WERI-Rb-1 (cell line): ENCODE results near the gene PPFIBP2.

Experiments used
- DNase-seq: peaks from one replicate; pipeline ENCODE4 v3.0.0-alpha.2; 2020
- H3K27ac ChIP-seq: fragments of 250-450 bp; sonication (Bioruptor Pico); 2 replicates; pipeline ENCODE4 v1.5.1; 2020; ENCODE audit warnings: mild to moderate bottlenecking, moderate library complexity
- H3K27me3 ChIP-seq: fragments of 250-450 bp; sonication (Bioruptor Pico); 2 replicates; pipeline ENCODE4 v1.5.1; 2021; ENCODE audit warnings: mild to moderate bottlenecking, low read depth, moderate library complexity; ENCODE audit not compliant: insufficient read depth, severe bottlenecking
- H3K36me3 ChIP-seq: fragments of 250-450 bp; sonication (Bioruptor Pico); 2 replicates; pipeline ENCODE4 v1.5.1; 2020; ENCODE audit warnings: mild to moderate bottlenecking, moderate library complexity
- H3K4me3 ChIP-seq: 2 replicates; pipeline ENCODE4 v1.5.1; 2011; ENCODE audit warnings: low read depth, mild to moderate bottlenecking, control low read depth, low read length
- H3K9me3 ChIP-seq: fragments of 250-450 bp; sonication (Bioruptor Pico); 2 replicates; pipeline ENCODE4 v1.5.1; 2021; ENCODE audit warnings: mild to moderate bottlenecking, moderate library complexity; ENCODE audit not compliant: severe bottlenecking
- CTCF ChIP-seq: IDR thresholded peaks from 2 replicates; pipeline ENCODE4 v1.5.1; 2011; ENCODE audit warnings: low read depth, mild to moderate bottlenecking, control low read depth, inconsistent platforms, low read length

The PPFIBP2 gene

GRCh38 chr11:7578276-7578955 is 64.6 kb downstream of the PPFIBP2 start:
- DNase-seq, result no peak
- Histone ChIP-seq H3K9me3 (no peaks in the 10 kb centered on the region), H3K27me3 (no peaks in the 10 kb centered on the region), H3K27ac (no peak overlapping the region), H3K36me3 (no peaks in the 10 kb centered on the region), H3K4me3 (no peak overlapping the region)
- no peak for TF ChIP-seq CTCF

DNA sequence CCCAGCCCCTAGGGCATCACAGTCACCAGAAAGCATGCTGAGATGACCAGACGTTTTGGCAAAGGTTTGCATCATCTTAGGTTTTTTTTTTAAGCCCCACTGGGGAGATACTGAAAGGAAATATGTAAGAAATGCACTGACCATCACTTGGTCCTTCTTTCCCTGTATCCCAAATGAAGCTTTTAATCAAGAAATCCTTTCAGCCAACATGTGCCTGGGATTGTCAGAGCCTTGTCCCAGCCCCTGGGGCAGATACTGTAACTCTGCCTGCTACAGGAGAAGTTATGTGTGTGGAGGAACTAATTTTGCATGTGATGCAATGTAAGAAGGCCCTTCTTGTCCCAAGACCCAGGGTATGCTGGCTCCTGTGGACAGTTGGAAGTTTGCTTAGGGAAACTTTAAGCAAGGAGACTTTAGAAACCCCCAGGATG is 65.6 kb downstream of the PPFIBP2 start:
- Histone ChIP-seq H3K27me3 (no peaks in the 10 kb centered on the region), H3K4me3 (no peak overlapping the region), H3K36me3 (no peaks in the 10 kb centered on the region), H3K27ac (no peak overlapping the region), H3K9me3 (no peaks in the 10 kb centered on the region)
- no peak for TF ChIP-seq CTCF
- DNase-seq, result no peak

DNA sequence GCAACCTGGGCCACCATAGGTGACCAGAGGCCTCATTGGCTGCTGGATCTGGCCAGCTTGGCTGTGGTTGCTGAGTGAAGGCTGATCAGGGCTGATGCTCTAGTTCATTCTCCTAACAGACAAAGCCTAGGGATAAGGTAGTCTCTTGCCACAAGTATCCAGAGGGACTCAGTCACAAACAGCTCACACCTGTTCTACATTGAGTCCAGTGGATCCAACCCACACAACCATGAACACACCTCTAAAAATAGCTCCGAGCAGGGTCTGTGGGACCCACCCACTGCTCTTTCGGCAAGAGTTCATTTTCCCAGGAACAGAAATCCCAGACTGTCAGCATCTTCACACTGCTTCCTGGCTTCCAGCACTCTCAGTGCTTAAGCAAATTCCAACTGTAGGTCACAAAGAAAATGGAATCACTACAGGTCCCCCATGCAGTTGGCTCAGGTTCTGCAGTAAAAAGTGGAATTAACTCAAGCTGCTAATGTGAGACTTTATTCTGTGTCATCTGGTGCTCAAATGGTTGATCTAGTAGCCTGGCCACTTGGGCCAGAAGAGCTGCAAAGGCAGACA is 67.3 kb downstream of the PPFIBP2 start:
- H3K27me3 ChIP-seq, result no peaks in the 10 kb centered on the region
- no peak for DNase-seq
- H3K9me3 ChIP-seq, result no peaks in the 10 kb centered on the region
- H3K27ac ChIP-seq, result no peak overlapping the region
- H3K36me3 ChIP-seq, result no peaks in the 10 kb centered on the region
- H3K4me3 ChIP-seq, result no peak overlapping the region
- no peak for TF ChIP-seq CTCF

GRCh38 chr11:7582338-7582985 is 68.7 kb downstream of the PPFIBP2 start:
- Histone ChIP-seq H3K9me3 (no peaks in the 10 kb centered on the region), H3K36me3 (no peaks in the 10 kb centered on the region), H3K27ac (no peak overlapping the region), H3K27me3 (no peaks in the 10 kb centered on the region), H3K4me3 (no peak overlapping the region)
- no peak for TF ChIP-seq CTCF
- DNase-seq, result no peak

DNA sequence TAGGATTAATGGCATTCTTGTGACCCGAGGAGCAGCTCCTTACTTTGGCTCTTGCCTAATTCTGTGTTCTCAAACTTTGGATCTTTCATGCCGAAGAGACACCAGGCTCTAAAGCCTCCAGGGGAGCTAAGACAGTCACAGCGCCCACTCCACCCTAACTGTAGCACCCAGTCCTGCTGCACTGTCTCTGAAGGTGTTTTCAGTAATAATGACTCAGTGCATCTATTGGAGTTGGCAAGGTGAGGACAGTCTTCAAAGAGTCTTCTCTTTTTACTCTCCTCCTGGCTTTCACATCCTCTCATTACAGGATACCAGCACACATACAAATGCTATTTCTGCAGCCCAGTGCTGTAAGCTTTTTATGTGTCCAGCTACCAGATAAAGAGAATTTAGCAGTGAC is 69.4 kb downstream of the PPFIBP2 start:
- Histone ChIP-seq H3K36me3 (no peaks in the 10 kb centered on the region), H3K4me3 (no peak overlapping the region), H3K27ac (no peak overlapping the region), H3K27me3 (no peaks in the 10 kb centered on the region), H3K9me3 (no peaks in the 10 kb centered on the region)
- DNase-seq, result no peak
- TF ChIP-seq CTCF, result no peak

DNA sequence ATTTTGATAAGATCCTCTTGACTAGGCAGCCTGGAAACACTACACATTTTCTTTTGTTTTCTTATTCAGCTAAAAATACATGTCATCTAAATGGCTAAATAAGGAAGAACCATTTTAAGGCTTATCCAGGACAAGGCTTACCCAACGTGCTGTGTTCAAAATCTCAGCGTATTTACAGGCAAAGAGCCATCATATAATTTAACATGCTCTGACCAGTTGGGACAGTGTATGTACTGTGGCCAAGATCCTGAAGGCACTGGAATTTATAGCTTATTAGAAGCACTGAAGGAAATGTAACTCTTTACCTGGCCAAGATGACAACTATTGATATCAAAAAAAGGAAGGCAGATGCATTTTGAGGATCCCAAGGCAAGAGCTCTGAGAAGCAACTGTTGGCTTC is 71.1 kb downstream of the PPFIBP2 start:
- Histone ChIP-seq H3K36me3 (no peaks in the 10 kb centered on the region), H3K4me3 (no peak overlapping the region), H3K9me3 (no peaks in the 10 kb centered on the region), H3K27me3 (no peaks in the 10 kb centered on the region), H3K27ac (no peak overlapping the region)
- no peak for DNase-seq
- TF ChIP-seq CTCF, result no peak
